Left ventricle myocardium inferior (tissue), 1 donor: ENCODE data around the gene SVIL. TPM values are rescaled to one million over a fixed set of nuclear protein-coding genes. Genes with fewer than 3 reads are reported as not detected.

ENCODE experiments used
- DNase-seq: peaks from one replicate; pipeline ENCODE4 v3.0.0-alpha.2; 2020
- H3K27ac ChIP-seq: fragments of 200-600 bp; replicated peaks from 2 replicates; pipeline ENCODE4 v1.8.0; 2021
- H3K27me3 ChIP-seq: fragments of 200-600 bp; 2 replicates; pipeline ENCODE4 v1.8.0; 2021; ENCODE audit warnings: low read depth
- H3K36me3 ChIP-seq: fragments of 200-600 bp; 2 replicates; pipeline ENCODE4 v1.8.0; 2021
- H3K4me1 ChIP-seq: fragments of 200-600 bp; 2 replicates; pipeline ENCODE4 v1.8.0; 2021
- H3K4me3 ChIP-seq: fragments of 200-600 bp; 2 replicates; pipeline ENCODE4 v1.8.0; 2021; ENCODE audit warnings: mild to moderate bottlenecking, moderate library complexity
- H3K9me3 ChIP-seq: fragments of 200-600 bp; replicated peaks from 2 replicates; pipeline ENCODE4 v1.8.0; 2021
- intact Hi-C: fragments of 100-400 bp; cut with micrococcal nuclease; formaldehyde crosslinking; loops from one replicate; pipeline ENCODE4 v1.11.0; 2022
- total RNA-seq: library from RNA; stranded (reverse); fragmentation: NEBNext Ultra II Directional; extraction: Animal tissue kit (Norgen Biotek cat#: 25700); gene quantifications from one replicate; pipeline ENCODE4 v1.2.1, GENCODE V29; 2021
- TF ChIP-seq, protein P1 (sequence below): fragments of 200-600 bp; IDR thresholded peaks from 2 replicates; pipeline ENCODE4 v1.8.0; 2021; ENCODE audit warnings: antibody characterized with exemption, mild to moderate bottlenecking, borderline replicate concordance
- donor health status: DM: no; HTN: yes; CAD: no; lungs with severe emphysema.

SVIL gene
- total RNA-seq, 1 donor from 2014 or later, result 403 TPM

DNA sequence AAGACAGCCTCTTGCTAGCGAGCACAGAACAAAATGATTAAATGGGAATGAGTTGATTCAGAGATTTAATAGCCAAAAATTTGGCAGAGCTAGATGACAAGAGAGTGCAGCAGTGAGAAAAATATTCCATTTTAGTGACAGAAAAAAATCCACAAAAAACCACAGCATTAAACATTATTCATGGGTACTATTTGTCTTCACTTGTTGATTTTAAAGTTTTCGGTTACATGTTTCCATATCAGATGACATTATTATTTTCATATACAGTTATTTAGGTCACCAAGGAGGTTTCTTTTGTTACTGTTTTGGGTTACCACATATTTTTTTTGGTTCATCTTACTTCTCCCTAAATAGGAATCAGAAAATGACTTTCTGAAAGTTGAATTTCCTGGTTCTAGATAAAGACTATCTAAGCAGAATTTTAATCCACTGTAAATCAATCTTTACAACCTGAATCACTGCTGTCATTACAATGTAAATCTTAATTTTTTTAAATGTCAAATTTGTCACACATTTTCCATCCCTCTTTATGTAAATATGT lies 87.9 kb downstream of the SVIL start:
- intact Hi-C loops, result no loop called here
- DNase-seq, result no peak
- Histone ChIP-seq H3K4me3 (no peak overlapping the region), H3K36me3 (peaks cover 20% of the 10 kb centered on the region), H3K9me3 (no peaks in the 10 kb centered on the region), H3K27me3 (no peaks in the 10 kb centered on the region), H3K27ac (no peak overlapping the region), H3K4me1 (peaks cover 57% of the 10 kb centered on the region)
- TF ChIP-seq, protein P1, sequence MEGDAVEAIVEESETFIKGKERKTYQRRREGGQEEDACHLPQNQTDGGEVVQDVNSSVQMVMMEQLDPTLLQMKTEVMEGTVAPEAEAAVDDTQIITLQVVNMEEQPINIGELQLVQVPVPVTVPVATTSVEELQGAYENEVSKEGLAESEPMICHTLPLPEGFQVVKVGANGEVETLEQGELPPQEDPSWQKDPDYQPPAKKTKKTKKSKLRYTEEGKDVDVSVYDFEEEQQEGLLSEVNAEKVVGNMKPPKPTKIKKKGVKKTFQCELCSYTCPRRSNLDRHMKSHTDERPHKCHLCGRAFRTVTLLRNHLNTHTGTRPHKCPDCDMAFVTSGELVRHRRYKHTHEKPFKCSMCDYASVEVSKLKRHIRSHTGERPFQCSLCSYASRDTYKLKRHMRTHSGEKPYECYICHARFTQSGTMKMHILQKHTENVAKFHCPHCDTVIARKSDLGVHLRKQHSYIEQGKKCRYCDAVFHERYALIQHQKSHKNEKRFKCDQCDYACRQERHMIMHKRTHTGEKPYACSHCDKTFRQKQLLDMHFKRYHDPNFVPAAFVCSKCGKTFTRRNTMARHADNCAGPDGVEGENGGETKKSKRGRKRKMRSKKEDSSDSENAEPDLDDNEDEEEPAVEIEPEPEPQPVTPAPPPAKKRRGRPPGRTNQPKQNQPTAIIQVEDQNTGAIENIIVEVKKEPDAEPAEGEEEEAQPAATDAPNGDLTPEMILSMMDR, result no peak

DNA sequence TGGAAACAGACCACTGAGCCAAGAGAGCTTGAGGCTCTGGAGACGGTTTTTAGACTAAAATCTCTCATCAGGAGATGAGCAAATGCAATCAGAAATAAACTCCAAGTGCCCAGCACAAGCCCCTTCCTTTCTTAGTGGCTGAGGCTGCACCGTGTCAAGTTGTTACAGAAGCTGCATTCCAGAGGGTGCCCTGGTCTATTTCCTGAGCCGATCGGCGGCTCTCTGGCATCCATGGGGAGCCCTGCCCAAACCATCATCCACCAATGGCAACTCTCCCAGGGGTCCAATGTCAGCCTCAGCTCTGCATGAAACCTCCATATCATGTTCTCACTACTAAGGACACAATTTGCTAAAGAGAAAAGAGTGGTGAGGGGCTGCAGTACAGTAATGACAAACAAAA lies 89.6 kb downstream of the SVIL start:
- Histone ChIP-seq H3K4me3 (no peak overlapping the region), H3K27ac (peak overlapping the region; percentile 63), H3K27me3 (no peaks in the 10 kb centered on the region), H3K36me3 (peaks cover 3% of the 10 kb centered on the region), H3K9me3 (no peaks in the 10 kb centered on the region), H3K4me1 (peaks cover 73% of the 10 kb centered on the region)
- no peak for DNase-seq
- TF ChIP-seq, protein P1, result no peak
- intact Hi-C loops, result no loop called here

DNA sequence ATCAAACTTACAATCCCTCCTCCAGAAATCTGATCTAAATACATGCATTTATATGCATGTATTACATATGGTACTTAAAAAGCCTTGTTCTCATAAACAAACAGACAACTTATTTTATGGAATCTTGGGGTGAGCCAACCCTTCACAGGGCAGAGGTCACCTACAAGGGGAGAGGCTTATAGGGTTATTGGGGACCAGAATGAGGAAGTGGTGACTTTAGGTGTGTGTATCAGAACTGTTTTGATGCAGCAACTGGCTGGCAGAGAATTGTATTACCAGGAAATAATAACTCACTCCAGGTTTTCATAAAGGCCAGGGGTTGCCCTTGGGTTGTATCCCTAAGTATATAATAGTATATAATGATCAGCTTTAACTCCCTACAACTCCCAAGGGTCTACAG lies 91.1 kb downstream of the SVIL start:
- DNase-seq, result no peak
- intact Hi-C loops, result no loop called here
- no peak overlapping the region for H3K4me3 ChIP-seq
- peak overlapping the region; percentile 63 for H3K27ac ChIP-seq
- TF ChIP-seq, protein P1, result no peak
- no peaks in the 10 kb centered on the region for H3K27me3 ChIP-seq
- peaks cover 6% of the 10 kb centered on the region for H3K36me3 ChIP-seq
- H3K9me3 ChIP-seq, result no peaks in the 10 kb centered on the region
- H3K4me1 ChIP-seq, result peaks cover 83% of the 10 kb centered on the region

DNA sequence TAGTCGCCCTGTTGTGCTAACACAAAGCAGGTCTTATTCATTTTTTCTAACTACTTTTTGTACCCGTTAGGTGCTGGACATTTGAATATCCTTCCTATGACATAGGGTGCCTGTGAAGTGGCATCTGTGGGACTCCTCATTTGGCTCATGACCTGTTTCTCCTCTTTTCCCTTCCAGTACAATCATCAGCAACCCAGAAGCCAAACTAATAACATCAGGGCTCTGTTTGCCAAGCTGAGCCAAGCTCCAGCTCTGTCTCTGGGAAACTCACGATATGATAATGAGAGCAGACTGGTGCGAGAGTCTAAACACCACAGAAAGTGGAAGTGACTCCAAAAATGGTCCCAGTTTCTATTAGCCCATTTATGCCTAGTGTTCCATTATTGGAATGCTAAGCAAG lies 92.0 kb downstream of the SVIL start:
- H3K4me1 ChIP-seq, result peaks cover 83% of the 10 kb centered on the region

DNA sequence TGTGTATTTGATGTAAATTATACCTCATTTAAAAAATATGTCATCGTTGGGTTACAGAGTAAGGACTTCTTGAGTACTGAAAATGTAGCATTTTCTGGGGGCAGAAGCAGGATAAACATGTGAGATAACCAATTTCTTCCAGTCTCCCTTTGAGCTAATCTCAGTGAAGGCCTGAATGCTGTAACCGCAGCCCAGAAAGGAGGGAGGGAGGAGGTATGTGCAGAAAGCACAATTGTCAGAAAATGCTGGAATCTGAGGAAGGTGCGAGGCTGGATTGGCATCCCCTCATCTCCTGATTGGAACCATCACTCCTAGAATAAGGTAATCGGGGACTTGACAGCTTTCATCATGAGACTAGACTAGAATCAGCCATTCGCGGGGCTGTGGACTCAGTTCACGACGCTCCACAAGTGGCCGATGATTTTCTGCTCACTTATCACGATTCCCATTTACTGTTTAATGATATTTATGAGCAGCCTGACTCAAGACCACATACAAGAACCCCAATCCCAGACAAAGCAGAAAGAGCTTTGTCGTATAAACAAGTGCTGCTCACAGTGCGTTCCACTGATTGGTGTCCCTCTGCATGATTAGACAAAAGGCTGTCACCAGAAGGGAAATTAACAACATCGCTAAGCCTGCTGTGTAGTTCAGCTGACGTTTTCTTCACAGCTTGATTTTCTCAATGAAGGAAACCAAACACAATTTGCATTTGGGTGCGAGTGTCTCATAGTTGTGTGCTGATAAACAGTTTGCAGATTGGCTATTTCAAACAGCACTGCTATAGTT lies 93.2 kb downstream of the SVIL start:
- Histone ChIP-seq H3K4me1 (peaks cover 86% of the 10 kb centered on the region), H3K4me3 (no peak overlapping the region), H3K27ac (peak overlapping the region; percentile 63), H3K9me3 (no peaks in the 10 kb centered on the region), H3K27me3 (no peaks in the 10 kb centered on the region), H3K36me3 (peaks cover 8% of the 10 kb centered on the region)
- TF ChIP-seq, protein P1, result no peak
- intact Hi-C loops, result no loop called here
- no peak for DNase-seq

More for the DNA sequence above, 92.0 kb downstream of the SVIL start:
- intact Hi-C loops, result no loop called here
- peak overlapping the region; percentile 63 for H3K27ac ChIP-seq
- H3K9me3 ChIP-seq, result no peaks in the 10 kb centered on the region
- no peak overlapping the region for H3K4me3 ChIP-seq
- H3K27me3 ChIP-seq, result no peaks in the 10 kb centered on the region
- DNase-seq, result no peak
- peaks cover 8% of the 10 kb centered on the region for H3K36me3 ChIP-seq
- TF ChIP-seq, protein P1, result no peak
